HCEC 1CT (cell line): ENCODE data around the gene PTPN20.
"Not testable (repeated sequence)": the region's sequence is repeated elsewhere in the genome, so short reads cannot be mapped to it uniquely, and the experiment has no call there.

Experiments used
- DNase-seq: peaks from one replicate; pipeline ENCODE4 v3.0.0-alpha.2; 2017

The PTPN20 gene

GRCh38 chr10:46960742-46961141, 49.5 kb downstream of the PTPN20 start:
- DNase-seq: not testable (repeated sequence)

GRCh38 chr10:46963356-46963755, 52.1 kb downstream of the PTPN20 start:
- DNase-seq: not testable (repeated sequence)

GRCh38 chr10:46967013-46967412, 55.8 kb downstream of the PTPN20 start:
- not testable (repeated sequence) for DNase-seq

GRCh38 chr10:46980223-46980622, 69.0 kb downstream of the PTPN20 start:
- DNase-seq: not testable (repeated sequence)

DNA sequence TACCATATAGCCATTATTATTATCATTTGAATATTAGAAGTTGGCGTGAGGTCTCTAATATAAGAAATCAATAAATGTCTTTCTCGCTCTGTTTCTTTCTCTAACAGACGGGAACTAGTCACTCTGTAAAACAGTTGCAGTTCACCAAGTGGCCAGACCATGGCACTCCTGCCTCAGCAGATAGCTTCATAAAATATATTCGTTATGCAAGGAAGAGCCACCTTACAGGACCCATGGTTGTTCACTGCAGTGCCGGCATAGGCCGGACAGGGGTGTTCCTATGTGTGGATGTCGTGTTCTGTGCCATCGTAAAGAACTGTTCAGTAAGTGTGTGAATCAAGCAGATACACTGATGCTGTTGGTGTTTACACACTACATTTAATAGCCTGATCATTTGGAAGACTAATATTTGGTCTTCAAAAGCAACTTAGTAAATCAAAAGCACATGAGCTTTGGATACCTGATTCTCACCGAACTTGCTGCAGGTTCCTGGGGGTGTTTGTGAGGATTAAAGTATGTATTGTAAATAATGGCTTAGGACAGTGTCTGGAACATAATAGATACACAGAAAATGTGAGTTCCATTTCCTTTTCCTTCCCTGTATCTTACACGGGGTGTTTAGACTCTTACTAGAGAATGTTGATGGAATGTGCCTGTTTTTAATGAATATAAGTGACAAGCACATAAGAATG, 76.2 kb downstream of the PTPN20 start:
- not testable (repeated sequence) for DNase-seq

DNA sequence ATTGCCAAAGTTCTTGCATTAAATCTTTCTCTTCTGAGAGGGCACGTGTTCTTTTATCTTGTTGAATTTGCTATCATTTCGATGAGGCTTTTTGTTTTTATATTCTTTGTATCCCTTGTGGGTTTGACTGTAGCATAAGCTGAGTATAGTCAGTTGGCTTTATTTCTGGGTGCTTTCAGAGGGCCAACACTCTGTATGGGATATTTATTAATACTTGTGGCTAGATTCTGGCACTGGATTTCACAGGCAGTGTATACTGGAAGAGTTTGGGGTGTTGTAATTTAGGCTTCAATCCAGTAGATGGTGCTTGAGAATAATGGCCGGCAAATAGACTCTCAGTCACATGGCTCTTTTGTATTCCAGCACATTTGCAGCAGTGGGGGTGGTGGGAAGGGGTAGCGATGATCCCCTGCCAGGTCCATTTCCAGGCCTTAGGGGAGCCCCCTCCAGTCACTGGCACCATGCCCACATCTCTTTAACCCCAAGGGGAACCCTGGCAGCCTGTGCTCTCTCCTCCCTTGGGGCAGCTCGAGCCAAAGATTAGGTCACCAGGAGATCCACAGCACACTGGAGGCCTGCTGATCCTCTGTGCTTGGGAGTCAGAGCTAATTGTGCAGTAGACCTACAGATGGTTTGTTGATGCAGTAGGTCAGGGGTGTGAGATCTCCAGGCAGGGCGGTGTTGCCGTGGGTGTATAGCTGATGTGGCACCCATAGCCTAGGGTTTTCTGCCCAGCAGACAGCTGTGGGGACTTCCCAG, 81.8 kb downstream of the PTPN20 start:
- DNase-seq: peak; percentile 35

GRCh38 chr10:46995234-46995633, 84.0 kb downstream of the PTPN20 start:
- no peak for DNase-seq

DNA sequence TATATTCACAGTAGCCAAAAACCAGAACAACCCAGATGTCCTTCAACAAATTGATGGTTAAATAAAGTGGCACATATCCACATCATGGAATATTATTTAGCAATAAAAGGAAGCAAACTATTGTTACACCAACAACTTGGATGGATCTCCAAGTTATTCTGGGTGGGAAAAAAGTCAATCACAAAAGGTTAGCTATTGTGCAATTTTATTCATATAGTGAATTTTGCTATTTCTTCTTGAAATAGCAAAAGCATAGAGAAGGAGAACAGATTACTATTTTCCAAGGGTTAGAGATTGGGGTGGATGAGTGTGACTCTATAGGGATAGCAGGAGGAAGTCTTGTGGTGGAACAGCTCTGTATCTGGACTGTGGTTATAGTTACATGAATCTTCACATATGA, 87.0 kb downstream of the PTPN20 start:
- DNase-seq: no peak

DNA sequence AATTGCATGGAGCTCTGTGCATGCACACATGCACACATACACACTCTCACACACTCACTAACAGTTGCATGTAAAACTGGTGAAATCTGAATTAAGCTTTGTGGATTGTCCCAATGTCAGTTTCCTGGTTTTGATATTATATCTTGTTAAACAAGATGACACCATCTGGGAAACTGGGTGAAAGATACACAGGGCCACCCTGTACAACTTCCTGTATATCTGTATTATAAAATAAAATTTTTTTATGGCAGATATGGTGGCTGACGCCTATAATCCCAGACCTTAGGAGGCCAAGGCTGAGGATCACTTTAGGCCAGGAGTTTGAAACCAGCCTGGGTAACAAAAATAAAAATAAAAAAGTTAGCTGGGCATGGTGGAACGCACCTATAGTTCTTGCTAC, 87.4 kb downstream of the PTPN20 start:
- no peak for DNase-seq

GRCh38 chr10:46999217-46999616, 88.0 kb downstream of the PTPN20 start:
- no peak for DNase-seq

GRCh38 chr10:47008769-47009168, 97.5 kb downstream of the PTPN20 start:
- no peak for DNase-seq

DNA sequence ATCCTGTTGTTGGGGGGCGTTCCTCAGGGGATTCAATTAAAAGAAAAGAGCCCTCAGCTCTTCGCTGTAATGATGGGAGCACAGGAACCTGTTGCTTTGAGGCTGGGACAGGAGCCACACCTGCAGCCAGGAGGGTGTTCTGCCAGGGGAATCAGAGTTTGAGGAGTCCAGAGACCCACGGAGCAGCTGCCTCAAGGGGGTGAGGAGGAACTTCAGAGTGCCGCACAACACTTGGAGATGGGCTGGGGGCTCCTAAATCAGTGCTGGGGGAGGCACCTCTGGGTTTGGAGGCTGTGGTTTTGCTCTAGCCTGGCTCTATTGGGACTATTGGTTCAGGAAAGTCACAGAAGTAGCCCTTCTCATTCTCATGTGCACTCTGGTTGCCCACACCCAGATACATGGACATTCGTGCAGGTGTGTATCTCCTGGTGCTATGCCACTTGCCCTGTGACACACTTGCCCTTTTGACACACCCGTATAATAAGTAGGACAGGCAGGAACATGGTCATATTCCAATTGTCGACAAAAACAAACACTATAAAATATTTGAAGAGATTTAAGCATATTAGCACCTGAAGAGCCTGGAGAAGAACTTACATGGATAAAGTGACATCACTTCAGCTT, 98.1 kb downstream of the PTPN20 start:
- no peak for DNase-seq

DNA sequence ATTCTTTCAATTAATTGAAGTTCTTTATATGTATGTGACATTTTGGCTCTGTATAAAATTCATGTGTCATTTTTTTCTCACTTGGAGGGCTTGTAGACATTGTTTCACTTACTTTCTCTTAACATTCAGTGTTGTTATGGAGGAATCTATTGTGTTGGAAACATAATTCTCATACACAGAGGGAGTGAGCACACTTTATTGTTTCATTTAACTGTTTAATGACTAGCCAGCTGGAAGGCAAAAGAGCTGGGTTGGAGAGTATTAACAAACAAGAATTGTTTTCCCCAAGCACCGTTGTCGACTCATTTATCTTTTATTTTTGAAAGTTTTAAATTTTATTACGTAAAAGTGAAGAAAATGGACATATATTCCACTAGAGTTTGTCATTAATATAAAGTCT, 98.8 kb downstream of the PTPN20 start:
- DNase-seq: no peak

DNA sequence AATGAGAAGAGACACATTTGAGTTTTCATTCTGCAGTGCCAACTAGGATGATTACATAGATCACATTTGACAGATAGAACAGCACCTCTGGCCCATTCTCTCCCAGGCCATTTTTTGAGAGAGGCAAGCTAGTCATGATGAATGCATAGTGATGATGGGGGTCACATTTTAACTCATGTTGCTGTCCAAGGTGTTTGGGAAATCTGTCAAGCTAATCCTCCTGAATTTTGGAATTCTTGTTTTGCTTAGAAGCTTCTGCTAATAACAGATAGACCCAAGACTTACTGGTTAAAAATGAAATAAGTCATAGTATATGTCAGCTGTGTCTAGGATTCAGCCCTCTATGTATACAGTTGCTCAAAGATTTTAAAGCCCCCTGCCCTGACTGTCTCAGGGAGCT, 101.0 kb downstream of the PTPN20 start:
- no peak for DNase-seq

GRCh38 chr10:47013507-47014154, 102.4 kb downstream of the PTPN20 start:
- DNase-seq: no peak

- DNase-seq: no peak
These were observed 104.2 kb downstream of the PTPN20 start for GRCh38 chr10:47015404-47015803.

- DNase-seq: no peak
These were observed 105.3 kb downstream of the PTPN20 start for GRCh38 chr10:47016564-47016963.

- no peak for DNase-seq
These were observed 107.0 kb downstream of the PTPN20 start for GRCh38 chr10:47018026-47018735.

DNA sequence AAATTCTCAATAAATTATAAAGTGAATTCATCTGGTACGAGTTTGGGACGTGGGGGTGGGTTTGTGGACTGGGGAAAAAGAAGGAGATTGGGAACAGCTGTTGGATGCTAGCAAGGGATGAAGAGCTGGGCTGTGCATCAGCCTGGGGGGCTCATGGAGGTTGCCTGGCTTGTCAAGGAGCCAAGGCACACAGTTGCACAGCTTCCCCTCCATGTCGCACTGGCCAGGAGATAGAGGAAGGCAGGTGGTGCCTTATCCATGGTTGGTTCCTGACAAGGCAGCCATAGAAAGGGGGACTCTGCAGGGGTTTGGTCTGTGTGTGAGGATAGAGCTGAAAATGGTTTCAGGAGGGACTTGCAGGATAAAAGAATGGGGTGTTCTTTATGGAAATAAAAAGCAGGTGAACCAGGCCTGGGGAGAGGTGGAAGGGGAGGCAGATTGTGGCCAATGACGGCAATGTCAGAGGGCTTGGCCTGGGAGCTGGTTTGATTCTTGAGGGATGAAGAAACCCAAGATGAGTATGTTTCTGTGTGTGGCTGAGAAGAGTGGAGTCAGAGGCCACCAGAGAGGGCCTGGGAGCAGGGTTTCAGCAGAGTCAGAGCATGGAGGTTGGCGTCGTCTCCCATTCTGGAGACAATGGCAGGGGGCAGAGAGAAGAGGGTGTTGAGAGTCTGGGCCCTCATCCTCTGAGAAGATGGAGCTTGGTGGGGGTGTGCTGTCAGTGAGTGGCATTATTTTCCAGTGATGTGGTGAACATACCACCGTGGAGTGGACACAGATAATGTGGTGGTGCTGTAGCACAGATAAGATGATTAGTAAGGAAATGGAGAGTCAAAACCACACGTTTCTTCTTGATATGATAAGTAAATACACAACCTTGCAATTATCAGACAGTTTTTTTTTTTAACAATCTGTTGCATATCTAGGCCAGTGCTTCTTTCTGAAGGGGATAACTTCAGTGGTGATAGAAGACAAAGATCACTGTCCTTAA, 108.2 kb downstream of the PTPN20 start:
- DNase-seq: no peak

GRCh38 chr10:47020471-47020870, 109.2 kb downstream of the PTPN20 start:
- DNase-seq: no peak

- no peak for DNase-seq
These were observed 110.6 kb downstream of the PTPN20 start for GRCh38 chr10:47021850-47022249.
